Measurements from ENCODE around the gene RIOK3.

The RIOK3 gene

DNA sequence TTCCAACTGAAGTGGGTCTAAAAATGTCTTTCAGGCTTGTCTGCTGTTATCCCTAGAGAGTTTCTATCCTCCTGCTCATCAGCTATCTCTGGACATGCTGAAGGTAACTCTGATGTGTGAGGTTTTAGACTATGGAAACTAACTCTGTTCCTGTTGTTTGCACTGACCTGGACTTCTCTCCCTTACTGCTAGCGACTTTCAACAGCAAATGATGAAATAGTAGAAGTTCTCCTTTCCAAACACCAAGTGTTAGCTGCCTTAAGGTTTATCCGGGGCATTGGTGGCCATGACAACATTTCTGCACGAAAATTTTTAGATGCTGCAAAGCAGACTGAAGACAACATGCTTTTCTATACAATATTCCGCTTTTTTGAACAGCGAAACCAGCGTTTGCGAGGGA lies 77.1 kb downstream of the RIOK3 start:
- Histone ChIP-seq H3K27ac (no peak overlapping the region), H3K36me3 (peaks cover 92 to 100% (median 98%) of the 10 kb centered on the region in 3 donors), H3K4me3 (no peak overlapping the region), H3K9me3 (no peaks in the 10 kb centered on the region), H3K27me3 (no peaks in the 10 kb centered on the region), H3K4me1 (no peaks in the 10 kb centered on the region)
- intact Hi-C loops (cut with DNase I; ENCODE audit: low total_unique reads): no loop called here
- DNase-seq: no peak
- no peak for TF ChIP-seq CTCF (IDR thresholded peaks at IDR 0.05)

DNA sequence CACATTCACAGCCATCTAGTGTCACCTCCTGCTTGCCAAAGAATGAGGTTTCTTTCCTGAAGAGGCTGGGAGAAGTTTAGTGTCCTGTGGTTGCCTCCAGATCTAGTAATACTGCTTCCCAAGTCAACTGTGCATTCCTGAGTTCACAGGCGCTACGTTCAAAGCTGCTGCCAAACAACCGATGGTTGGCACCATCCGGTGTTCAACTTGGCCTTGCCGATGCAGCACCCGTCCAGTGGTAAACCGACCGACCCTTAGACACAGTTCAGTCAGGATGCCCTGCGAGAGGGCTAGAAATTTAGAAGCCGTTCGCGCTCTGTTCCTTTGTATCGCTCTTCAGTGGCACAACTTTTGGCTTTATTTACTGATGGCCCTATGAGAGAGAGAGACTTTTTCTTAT lies 78.8 kb downstream of the RIOK3 start:
- no peak overlapping the region for H3K4me3 ChIP-seq
- no peaks in the 10 kb centered on the region for H3K9me3 ChIP-seq
- intact Hi-C loops (cut with DNase I; ENCODE audit: low total_unique reads): no loop called here
- no peak for TF ChIP-seq CTCF (IDR thresholded peaks at IDR 0.05)
- H3K4me1 ChIP-seq: no peaks in the 10 kb centered on the region
- H3K27me3 ChIP-seq: no peaks in the 10 kb centered on the region
- H3K36me3 ChIP-seq: peaks cover 92 to 100% (median 98%) of the 10 kb centered on the region in 3 donors
- no peak overlapping the region for H3K27ac ChIP-seq
- no peak for DNase-seq
